Measurements from ENCODE around the gene KLHL42. TPM values are rescaled to one million over a fixed set of nuclear protein-coding genes. Genes with fewer than 3 reads are reported as not detected.

KLHL42 gene
- total and polyA plus RNA-seq, 2 of the 8 experiments (the other 6 are each of a cell fraction or from before 2014, with no cell fraction given): 13.6 to 21.6 TPM

GRCh38 chr12:27779416-27779919, 565 bp upstream of the KLHL42 start:
- Histone ChIP-seq H3K9ac (replicated peaks in 1 of 4; ENCODE audit: extremely low read depth in 1 of 4, low read depth in 3 of 4, low read length in 3 of 4) (peak overlapping the region; percentile 74 to 94 (median 90)), H3K4me1 (replicated peaks in 1 of 4; ENCODE audit: control insufficient read depth in 3 of 4, insufficient read depth in 4 of 4, low read length in 3 of 4) (peaks cover 0 to 16% (median 11%) of the 10 kb centered on the region in 4 experiments; a peak in 6 of 7 replicates), H2AK5ac (ENCODE audit: low read depth, low read length) (peak overlapping the region; percentile 84; the same call in 1 of the 2 replicates), H2BK12ac (ENCODE audit: low read depth, low read length) (peak overlapping the region; percentile 96), H4K5ac (ENCODE audit: insufficient read length, low read depth, low read length) (peak overlapping the region; percentile 93), H3K23me2 (ENCODE audit: low read depth, low read length) (peaks cover 11% of the 10 kb centered on the region), H2BK20ac (ENCODE audit: low read length) (no peak overlapping the region), H3K4me3 (ENCODE audit: extremely low read depth in 1 of 4, insufficient read depth in 2 of 4, low read depth in 3 of 4, low read length in 4 of 4) (peak overlapping the region; percentile 53 to 72 (median 69)), H4K91ac (replicated peaks; ENCODE audit: insufficient read length, low read length) (peak overlapping the region; percentile 97), H3K27ac (ENCODE audit: low read depth, low read length) (peak overlapping the region; percentile 71), H3K23ac (ENCODE audit: insufficient read length) (no peak overlapping the region), H3K36me3 (ENCODE audit: control insufficient read depth in 2 of 4, insufficient read depth in 4 of 4, low read length in 3 of 4) (no peaks in the 10 kb centered on the region; a peak in 2 of 8 replicates), H4K20me1 (replicated peaks in 1 of 2; ENCODE audit: control insufficient read depth in 1 of 2, insufficient read depth in 2 of 2, low read length in 2 of 2) (no peaks in the 10 kb centered on the region), H3K18ac (ENCODE audit: extremely low read depth, low read length) (peak overlapping the region; percentile 99), H3K4me2 (ENCODE audit: insufficient read depth in 1 of 2, low read depth in 2 of 2, low read length in 2 of 2) (peak overlapping the region; percentile 76 to 97), H3K14ac (ENCODE audit: insufficient read length) (peak overlapping the region; percentile 20), H3K79me2 (ENCODE audit: control insufficient read depth in 1 of 2, insufficient read depth in 2 of 2, low read length in 2 of 2) (peaks cover 0 to 35% of the 10 kb centered on the region in 2 experiments; a peak in 2 of 4 replicates), H3K79me1 (ENCODE audit: low read depth, low read length) (no peaks in the 10 kb centered on the region), H2BK5ac (ENCODE audit: low read depth, low read length) (0 out of 2 replicates have a peak overlapping the region, but pooled peaks have one; percentile 77), H3K56ac (replicated peaks; ENCODE audit: insufficient read length, low read depth, low read length) (peak overlapping the region; percentile 37), H2BK15ac (ENCODE audit: low read length) (peak overlapping the region; percentile 95; the same call in 1 of the 2 replicates), H3K27me3 (replicated peaks in 1 of 4; ENCODE audit: control insufficient read depth in 3 of 4, extremely low read depth in 1 of 4, insufficient read depth in 3 of 4, low read length in 3 of 4) (no peaks in the 10 kb centered on the region), H2BK120ac (replicated peaks; ENCODE audit: low read depth, low read length) (peak overlapping the region; percentile 72), H2AFZ (ENCODE audit: low read length) (peak overlapping the region; percentile 99), H4K8ac (ENCODE audit: extremely low read depth, insufficient read depth, low read length) (peak overlapping the region; percentile 97), H3K9me3 (ENCODE audit: insufficient read depth in 2 of 2, low read depth in 1 of 2, low read length in 1 of 2) (no peaks in the 10 kb centered on the region), H3K4ac (replicated peaks; ENCODE audit: insufficient read length, low read depth, low read length) (peak overlapping the region; percentile 97)
- DNase-seq (ENCODE audit: low read depth in 1 of 2, low spot score in 2 of 2) (no peak), FAIRE-seq (no peak)
- 15% methylated on average over 25 of the region's 36 CpGs; no CpG with 5 or more reads in 1 of the 2 experiments for WGBS, 2 experiments (ENCODE audit: extremely low coverage in 1 of 2, insufficient coverage in 1 of 2, insufficient read length in 1 of 2, insufficient replicate concordance in 2 of 2, low coverage in 1 of 2, low lambda C conversion rate in 2 of 2, missing lambda C conversion rate in 1 of 2)
- POLR2A ChIA-PET (ENCODE audit: partially characterized antibody): interaction anchor here (0.7 to 3.0 kb wide), 17 partner anchors 9 to 407 kb away, joined by 3 to 18 read pairs (median 3); no protein-coding TSS in a partner anchor
- TF ChIP-seq BRCA1 (IDR thresholded peaks at IDR 0.05; ENCODE audit: low read depth, low read length): no peak
- peak in 1 of 2 experiments; percentile 58; a peak in 1 of 3 replicates for TF ChIP-seq POLR2A (IDR thresholded peaks at IDR 0.05; ENCODE audit: control extremely low read depth in 1 of 2, low read depth in 2 of 2, low read length in 2 of 2)
- peak; percentile 24; the same call in 1 of the 2 replicates for TF ChIP-seq MAX (IDR thresholded peaks at IDR 0.05)
- peak; percentile 38; the same call in 1 of the 2 replicates for TF ChIP-seq YY1 (IDR thresholded peaks at IDR 0.05; ENCODE audit: low read depth, low read length)
- peak; percentile 24 for TF ChIP-seq ASH2L (IDR thresholded peaks at IDR 0.05; ENCODE audit: low read length)
- CTCF ChIA-PET (ENCODE audit: partially characterized antibody): interaction anchor here (0.6 to 1.8 kb wide), 5 partner anchors 25 to 163 kb away, joined by 3 to 5 read pairs (median 3); no protein-coding TSS in a partner anchor

Measured in H1 (cell line).